HepG2 (cell line): ENCODE measurements around the gene MYO5A. TPM values are rescaled to one million over a fixed set of nuclear protein-coding genes. Genes with fewer than 3 reads are reported as not detected.

Experiments
- ATAC-seq: fragments of 200-7000 bp; cut with Tn5 transposase; 3 replicates; pipeline ENCODE4 v1.9.1; 2020; ENCODE audit warnings: mild to moderate bottlenecking, moderate library complexity
- BruUV-seq: library from RNA; stranded (reverse); fragments of 400-500 nt; replicated peaks from 2 replicates; lab custom pipeline; 2021; lab: Mats Ljungman, UMichigan
- CTCF ChIA-PET: fragments of 300-600 bp; formaldehyde crosslinking; extraction: SDS; loops from one replicate; lab custom pipeline; 2021; ENCODE audit warnings: low total read pairs, inconsistent platforms, low intra/inter-chr PET ratio; lab: Yijun Ruan, JAX
- POLR2A ChIA-PET: fragments of 350-600 bp; sonication (Branson Sonifier 250); formaldehyde crosslinking; loops from one replicate; lab custom pipeline; 2020; ENCODE audit warnings: antibody characterized with exemption, inconsistent platforms; lab: Yijun Ruan, JAX
- DNase-seq: peaks from one replicate; pipeline ENCODE4 v3.0.0-alpha.2; 2015; ENCODE audit warnings: low spot score
- FAIRE-seq: peaks from 3 replicates; lab custom pipeline; 2011; peaks lifted over from hg19 to GRCh38; lab: Jason Lieb, UNC
- H2AFZ ChIP-seq: one replicate; pipeline ENCODE4 v1.6.1; 2011; ENCODE audit warnings: low read length, inconsistent platforms
- H3K27ac ChIP-seq: fragments of 300-600 bp; 3 replicates; pipeline ENCODE4 v1.8.0; 2011; ENCODE audit warnings: mixed run types, mild to moderate bottlenecking, mixed read lengths, low read length, inconsistent platforms; ENCODE audit not compliant: insufficient read depth; ENCODE audit errors: extremely low read length
- H3K27me3 ChIP-seq, 2 experiments: fragments of 200-600 bp in 1 of 2; 2 replicates in 1 of 2; 3 replicates in 1 of 2; pipeline versions ENCODE4 v1.6.0 to v1.8.0; 2011; ENCODE audit warnings: low read length in 2 of 2, mild to moderate bottlenecking in 2 of 2, moderate library complexity in 2 of 2, inconsistent platforms in 1 of 2; ENCODE audit not compliant: insufficient read depth in 2 of 2, control insufficient read depth in 1 of 2
- H3K36me3 ChIP-seq, 2 experiments: fragments of 200-600 bp in 1 of 2; replicated peaks in 1 of 2; 2 replicates in 1 of 2; 3 replicates in 1 of 2; pipeline versions ENCODE4 v1.5.1 to v1.8.0; 2011; ENCODE audit warnings: low read length in 2 of 2, inconsistent platforms in 1 of 2; ENCODE audit not compliant: insufficient read depth in 2 of 2, control insufficient read depth in 1 of 2
- H3K4me1 ChIP-seq: 2 replicates; pipeline ENCODE4 v1.5.1; 2012; ENCODE audit warnings: low read length, inconsistent platforms; ENCODE audit not compliant: insufficient read depth
- H3K4me2 ChIP-seq: 2 replicates; pipeline ENCODE4 v1.6.0; 2011; ENCODE audit warnings: low read depth, low read length, inconsistent platforms
- H3K4me3 ChIP-seq, 3 experiments: fragments of 200-600 bp in 1 of 3; sonication (generic), shearing (Covaris generic) in 1 of 3; replicated peaks in 1 of 3; 2 replicates each; pipeline ENCODE4 v1.5.1; 2011 to 2016; ENCODE audit warnings: low read length in 3 of 3, inconsistent platforms in 2 of 3, low read depth in 2 of 3, mild to moderate bottlenecking in 2 of 3, control low read depth in 1 of 3, mixed read lengths in 1 of 3; ENCODE audit not compliant: insufficient read depth in 1 of 3
- H3K79me2 ChIP-seq: one replicate; pipeline ENCODE4 v1.6.1; 2011; ENCODE audit warnings: low read length, inconsistent platforms; ENCODE audit not compliant: insufficient read depth
- H3K9ac ChIP-seq: 2 replicates; pipeline ENCODE4 v1.6.0; 2011; ENCODE audit warnings: mild to moderate bottlenecking, low read depth, low read length, inconsistent platforms; ENCODE audit not compliant: insufficient read depth
- H3K9me3 ChIP-seq: 2 replicates; pipeline ENCODE4 v1.5.1; 2012; ENCODE audit warnings: mild to moderate bottlenecking, low read length
- H4K20me1 ChIP-seq: 2 replicates; pipeline ENCODE4 v1.6.0; 2011; ENCODE audit warnings: inconsistent platforms, mild to moderate bottlenecking, low read length, moderate library complexity; ENCODE audit not compliant: insufficient read depth
- KDM4B ChIP-seq: sonication (generic); formaldehyde crosslinking; IDR thresholded peaks from 2 replicates; pipeline ENCODE4 v1.4.0; 2020; ENCODE audit warnings: missing genetic modification reagents
- WGBS: methylation state at CpG from one replicate; pipeline ENCODE4 v1.1.6; 2017; ENCODE audit warnings: low lambda C conversion rate; 5-methylcytosine and 5-hydroxymethylcytosine counted together
- in situ Hi-C: cut with HindIII; loops from 2 replicates; pipeline ENCODE4 v1.10.0; 2017; ENCODE audit warnings: low pct_unique_long_range_greater_than_20kb; ENCODE audit not compliant: extremely low pct_ligation_motif_present
- intact Hi-C: fragments of 100-400 bp; cut with micrococcal nuclease; formaldehyde crosslinking; loops from one replicate; pipeline ENCODE4 v1.10.0; 2022; ENCODE audit not compliant: unreplicated experiment
- polyA plus RNA-seq, 8 experiments: library from polyadenylated mRNA; depleted of rRNA in 3 of 8; stranded (reverse) in 7 of 8; unstranded in 1 of 8; fragments of >200 nt; fragmentation: Illumina TruSeq in 4 of 8; extraction: Trizol in 4 of 8; gene quantifications; 2 replicates each; pipeline versions ENCODE4 v1.2.1 to v1.2.3, GENCODE V29; 2011 to 2016; ENCODE audit warnings: low read depth in 4 of 8, missing spikeins in 1 of 8, mixed read lengths in 1 of 8; ENCODE audit not compliant: insufficient read depth in 1 of 8
- total RNA-seq, 5 experiments: library from RNA; depleted of rRNA; stranded (reverse); fragments of >200 nt; fragmentation: Illumina TruSeq; extraction: Trizol; gene quantifications; 2 replicates each; pipeline ENCODE4 v1.2.3, GENCODE V29; 2016; ENCODE audit warnings: low read depth in 1 of 5
- TF ChIP-seq, protein P1 (sequence below): sonication (generic); formaldehyde crosslinking; conservative IDR thresholded peaks from 2 replicates; pipeline ENCODE4 v1.8.0; 2022; ENCODE audit warnings: low read depth, missing genetic modification reagents
- TF ChIP-seq, protein P2 (sequence below): sonication (generic); formaldehyde crosslinking; conservative IDR thresholded peaks from 2 replicates; pipeline ENCODE4 v1.5.0; 2020; ENCODE audit warnings: missing genetic modification reagents
- TF ChIP-seq, protein P3 (sequence below): sonication (generic); formaldehyde crosslinking; IDR thresholded peaks from 2 replicates; pipeline ENCODE4 v1.5.0; 2020; ENCODE audit warnings: missing genetic modification reagents, mild to moderate bottlenecking, borderline replicate concordance

Gene MYO5A
- total and polyA plus RNA-seq, 2 of the 13 experiments (the other 11 are each of a cell fraction or from before 2014, with no cell fraction given), result 2.8 to 4.8 TPM

DNA sequence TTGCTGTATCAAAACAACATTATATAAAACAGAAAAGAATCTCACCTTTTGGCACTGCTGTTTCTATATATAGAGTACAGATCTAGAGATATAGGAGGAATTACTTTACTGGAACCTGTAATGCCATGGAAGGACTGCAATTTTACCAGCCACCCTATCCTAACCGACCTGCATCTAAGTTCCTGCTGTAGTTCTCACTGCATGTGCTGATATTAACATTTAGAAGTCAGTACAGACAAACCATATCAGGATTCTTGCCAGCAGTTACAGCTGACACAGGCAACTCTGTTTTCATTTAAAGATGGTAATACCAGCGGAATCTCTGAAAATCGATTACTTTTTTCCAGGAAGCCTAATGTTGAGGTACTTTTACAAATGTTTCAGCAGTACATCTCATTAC, 159.7 kb downstream of the MYO5A start:
- in situ Hi-C loops, result no loop called here
- intact Hi-C loops, result no loop called here
- CTCF ChIA-PET, result no interaction called here

More for the DNA sequence above, 159.7 kb downstream of the MYO5A start:
- no TSS peak for BruUV-seq
- FAIRE-seq, result no peak
- DNase-seq, result no peak
- 86% methylated on average over 3 of the region's 3 CpGs for WGBS
- Histone ChIP-seq H4K20me1 (no peaks in the 10 kb centered on the region), H3K36me3 (no peaks in the 10 kb centered on the region), H3K4me3 (no peak overlapping the region), H3K9me3 (no peaks in the 10 kb centered on the region), H3K27me3 (no peaks in the 10 kb centered on the region), H3K4me2 (no peak overlapping the region), H3K27ac (no peak overlapping the region), H2AFZ (no peak overlapping the region), H3K4me1 (no peaks in the 10 kb centered on the region), H3K9ac (no peak overlapping the region), H3K79me2 (no peaks in the 10 kb centered on the region)
- POLR2A ChIA-PET, result no interaction called here
- ATAC-seq, result no peak
- no peak for TF ChIP-seq KDM4B
- TF ChIP-seq, protein P1, sequence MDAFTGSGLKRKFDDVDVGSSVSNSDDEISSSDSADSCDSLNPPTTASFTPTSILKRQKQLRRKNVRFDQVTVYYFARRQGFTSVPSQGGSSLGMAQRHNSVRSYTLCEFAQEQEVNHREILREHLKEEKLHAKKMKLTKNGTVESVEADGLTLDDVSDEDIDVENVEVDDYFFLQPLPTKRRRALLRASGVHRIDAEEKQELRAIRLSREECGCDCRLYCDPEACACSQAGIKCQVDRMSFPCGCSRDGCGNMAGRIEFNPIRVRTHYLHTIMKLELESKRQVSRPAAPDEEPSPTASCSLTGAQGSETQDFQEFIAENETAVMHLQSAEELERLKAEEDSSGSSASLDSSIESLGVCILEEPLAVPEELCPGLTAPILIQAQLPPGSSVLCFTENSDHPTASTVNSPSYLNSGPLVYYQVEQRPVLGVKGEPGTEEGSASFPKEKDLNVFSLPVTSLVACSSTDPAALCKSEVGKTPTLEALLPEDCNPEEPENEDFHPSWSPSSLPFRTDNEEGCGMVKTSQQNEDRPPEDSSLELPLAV (CRISPR knock-in tag), result no peak
- TF ChIP-seq, protein P2, sequence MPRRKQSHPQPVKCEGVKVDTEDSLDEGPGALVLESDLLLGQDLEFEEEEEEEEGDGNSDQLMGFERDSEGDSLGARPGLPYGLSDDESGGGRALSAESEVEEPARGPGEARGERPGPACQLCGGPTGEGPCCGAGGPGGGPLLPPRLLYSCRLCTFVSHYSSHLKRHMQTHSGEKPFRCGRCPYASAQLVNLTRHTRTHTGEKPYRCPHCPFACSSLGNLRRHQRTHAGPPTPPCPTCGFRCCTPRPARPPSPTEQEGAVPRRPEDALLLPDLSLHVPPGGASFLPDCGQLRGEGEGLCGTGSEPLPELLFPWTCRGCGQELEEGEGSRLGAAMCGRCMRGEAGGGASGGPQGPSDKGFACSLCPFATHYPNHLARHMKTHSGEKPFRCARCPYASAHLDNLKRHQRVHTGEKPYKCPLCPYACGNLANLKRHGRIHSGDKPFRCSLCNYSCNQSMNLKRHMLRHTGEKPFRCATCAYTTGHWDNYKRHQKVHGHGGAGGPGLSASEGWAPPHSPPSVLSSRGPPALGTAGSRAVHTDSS, result no peak
- TF ChIP-seq, protein P3, sequence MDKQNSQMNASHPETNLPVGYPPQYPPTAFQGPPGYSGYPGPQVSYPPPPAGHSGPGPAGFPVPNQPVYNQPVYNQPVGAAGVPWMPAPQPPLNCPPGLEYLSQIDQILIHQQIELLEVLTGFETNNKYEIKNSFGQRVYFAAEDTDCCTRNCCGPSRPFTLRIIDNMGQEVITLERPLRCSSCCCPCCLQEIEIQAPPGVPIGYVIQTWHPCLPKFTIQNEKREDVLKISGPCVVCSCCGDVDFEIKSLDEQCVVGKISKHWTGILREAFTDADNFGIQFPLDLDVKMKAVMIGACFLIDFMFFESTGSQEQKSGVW (CRISPR knock-in tag), result no peak
